SH-SY5Y (cell line): ENCODE measurements around the gene MIPEP.

ENCODE experiments used
- GATA2 ChIP-seq: IDR thresholded peaks from 2 replicates; pipeline ENCODE4 v1.6.1; 2011; ENCODE audit warnings: mild to moderate bottlenecking, low read depth, low read length
- GATA3 ChIP-seq: IDR thresholded peaks from 2 replicates; pipeline ENCODE4 v1.6.1; 2011; ENCODE audit warnings: low read depth, mild to moderate bottlenecking, low read length, moderate library complexity

DNA sequence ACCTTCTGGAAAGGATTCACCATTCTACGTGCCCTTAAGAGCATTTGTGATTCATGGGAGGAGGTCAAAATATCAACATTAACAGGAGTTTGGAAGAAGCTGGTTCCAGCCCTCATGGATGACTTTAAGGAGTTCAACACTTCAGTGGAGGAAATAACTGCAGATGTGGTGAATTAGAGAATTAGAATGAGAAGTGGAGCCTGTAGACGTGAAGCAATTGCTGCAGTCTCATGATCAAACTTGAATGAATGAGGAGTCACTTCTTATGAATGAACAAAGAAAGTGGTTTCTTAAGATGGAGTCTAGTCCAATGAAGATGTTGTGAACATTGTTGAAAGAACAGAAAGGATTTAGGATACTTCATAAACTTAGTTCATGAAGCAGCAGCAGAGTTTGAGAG lies 189.9 kb downstream of the MIPEP start:
- TF ChIP-seq GATA2 (no peak), GATA3 (no peak)
